ENCODE results near the gene CEP162.

Gene CEP162

DNA sequence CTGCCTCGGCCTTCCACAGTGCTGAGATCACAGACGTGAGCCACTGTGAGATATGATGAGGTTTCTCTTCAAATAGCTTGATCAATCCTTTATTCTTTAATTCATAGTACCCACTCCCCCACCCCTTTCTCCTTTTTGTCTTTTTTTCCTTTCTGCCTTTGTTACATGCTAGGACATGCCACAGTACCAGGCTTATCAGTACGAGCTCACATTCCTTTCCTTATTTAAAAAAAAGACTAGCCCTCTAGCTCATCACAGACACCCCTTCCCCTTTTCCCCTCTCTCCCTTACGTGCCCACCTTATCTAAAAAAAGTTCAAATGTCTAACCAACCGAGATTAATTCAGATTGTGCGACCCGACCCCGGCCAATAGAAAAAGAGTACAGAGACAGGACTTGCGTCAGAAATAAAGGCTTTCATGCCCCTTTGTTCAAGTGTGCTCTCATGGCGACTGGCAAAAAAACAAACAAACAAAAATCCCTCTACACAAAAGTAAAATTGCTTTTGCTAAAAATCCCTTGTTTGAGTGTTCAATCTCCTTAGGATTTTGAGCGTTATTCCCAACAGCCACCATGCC lies 144.7 kb downstream of the CEP162 start:
- DNase-seq = no peak

DNA sequence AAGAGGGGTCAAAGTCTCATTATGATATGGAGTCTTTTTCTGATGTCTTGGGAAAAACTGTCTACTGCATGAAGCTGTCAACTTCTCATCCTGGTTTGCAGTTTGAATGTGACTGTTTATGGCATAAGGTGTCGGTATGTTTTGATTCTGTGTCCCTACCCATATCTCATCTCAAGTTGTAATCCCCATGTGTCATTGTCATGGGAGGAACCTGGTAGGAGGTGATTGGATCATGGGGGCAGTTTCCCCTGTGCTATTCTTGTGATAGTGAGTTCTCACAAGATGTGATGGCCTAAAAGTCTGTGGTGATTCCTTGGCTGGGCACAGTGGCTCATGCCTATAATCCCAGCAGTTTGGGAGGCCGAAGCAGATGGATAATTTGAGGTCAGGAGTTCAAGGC lies 146.2 kb downstream of the CEP162 start:
- DNase-seq = no peak

DNA sequence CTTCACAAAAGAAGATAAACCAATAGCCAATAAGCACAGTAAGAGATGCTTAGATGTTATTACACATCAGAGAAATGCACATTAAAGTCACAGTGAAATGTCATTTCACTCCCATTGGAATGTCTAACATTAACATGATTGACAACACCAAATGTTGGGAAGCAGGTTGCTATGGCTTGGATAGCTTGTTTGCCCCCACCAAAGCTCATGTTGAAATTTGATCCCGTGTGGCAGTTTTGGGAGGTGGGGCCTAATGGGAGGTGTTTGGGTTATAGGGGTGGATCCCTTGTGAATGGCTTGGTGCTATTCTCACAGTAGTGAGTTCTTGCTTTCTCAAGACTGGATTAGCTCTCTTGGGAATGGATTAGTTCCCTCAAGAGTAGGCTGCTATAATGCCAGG lies 149.1 kb downstream of the CEP162 start:
- DNase-seq = no peak

DNA sequence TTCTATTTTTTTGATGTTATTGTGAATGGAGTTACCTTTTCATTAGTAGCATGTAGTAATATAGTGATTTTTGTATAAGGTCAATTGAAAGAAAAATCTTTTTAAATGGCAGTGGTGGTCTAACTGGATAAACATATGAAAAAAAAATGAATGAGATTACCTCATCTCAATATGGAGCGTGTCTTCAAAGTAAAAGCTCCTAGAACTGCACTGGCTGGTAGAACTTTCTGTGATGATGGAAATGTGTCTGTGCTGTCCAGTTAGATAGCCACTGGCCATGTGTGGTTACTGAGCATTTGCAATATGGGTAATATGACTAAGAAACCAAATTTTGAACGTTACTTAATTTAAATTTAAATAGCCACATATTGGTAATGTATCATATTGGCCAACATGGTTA lies 149.8 kb downstream of the CEP162 start:
- no peak for DNase-seq

GRCh38 chr6:84074988-84075781 lies 152.3 kb downstream of the CEP162 start:
- DNase-seq = no peak
